HG03378 (cell line): Measurements from ENCODE around the gene PLPPR2.
"Not testable (repeated sequence)": the region's sequence is repeated elsewhere in the genome, so short reads cannot be mapped to it uniquely, and the experiment has no call there.

Experiments
- ATAC-seq: cut with Tn5 transposase; IDR thresholded peaks from one replicate; pipeline ENCODE4 v1.9.1; 2021; ENCODE audit warnings: mild to moderate bottlenecking, moderate library complexity; ENCODE audit not compliant: unreplicated experiment

Gene PLPPR2

GRCh38 chr19:11339254-11340098 lies 15.8 kb upstream of the PLPPR2 start, which contains the start of gene RAB3D:
Gene RAB3D (minus strand): TSS chr19:11339657. CDS start chr19:11337399, 2,258 bp downstream.
- ATAC-seq: no peak

GRCh38 chr19:11340099-11340467 lies 15.1 kb upstream of the PLPPR2 start:
- not testable (repeated sequence) for ATAC-seq

GRCh38 chr19:11342429-11342828 lies 12.8 kb upstream of the PLPPR2 start:
- ATAC-seq: no peak

GRCh38 chr19:11345122-11345803 lies 10.0 kb upstream of the PLPPR2 start:
- ATAC-seq: no peak

DNA sequence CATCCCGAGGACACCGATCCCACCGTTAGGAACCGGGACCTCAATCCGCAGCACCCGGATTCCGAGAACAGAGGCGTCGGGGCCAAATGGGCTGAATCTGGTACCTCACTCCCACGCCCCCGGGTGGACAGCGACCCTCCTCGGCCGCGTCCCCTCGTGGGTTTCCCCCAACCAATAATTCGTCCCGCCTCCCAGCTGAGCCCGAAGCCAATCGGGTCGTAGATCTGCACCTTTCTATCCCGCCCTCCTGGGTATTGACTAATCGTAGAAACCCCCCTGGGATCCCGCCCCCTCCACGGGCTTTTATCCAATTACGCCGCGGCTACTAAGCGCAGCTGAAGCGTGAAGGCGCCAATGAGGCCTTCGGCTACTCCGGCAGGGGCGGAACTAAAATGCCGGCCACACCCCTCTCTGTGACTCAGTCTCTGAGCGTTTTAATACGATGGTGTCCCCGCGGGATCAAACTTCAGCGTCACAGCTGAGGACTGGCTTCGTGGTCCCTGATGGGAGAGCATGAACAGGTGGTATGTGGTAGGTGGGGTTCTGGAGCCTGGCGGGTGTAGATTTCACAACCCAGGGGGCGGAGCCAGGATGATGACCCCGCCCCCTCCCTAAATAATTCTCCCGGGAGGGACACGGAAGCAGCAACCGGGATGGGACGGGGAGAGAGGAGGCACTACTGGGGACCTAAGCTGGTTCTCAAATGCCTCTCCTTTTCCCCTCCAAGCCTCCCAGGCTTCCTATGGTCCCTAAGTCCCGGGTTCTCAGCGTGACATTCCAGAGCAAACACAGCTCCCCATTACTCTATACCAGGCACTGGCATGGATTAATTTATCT lies 8.9 kb upstream of the PLPPR2 start, which contains the start of the genes CCDC159 and TMEM205:
Gene CCDC159 (plus strand): TSS at position 416 of the 837 bp plus-strand sequence. CDS start 88 bp downstream, at position 504.
Gene TMEM205 (minus strand): TSS at position 165 of the 837 bp plus-strand sequence. CDS start 649 bp downstream, outside the sequence.
- peak; percentile 87 for ATAC-seq

DNA sequence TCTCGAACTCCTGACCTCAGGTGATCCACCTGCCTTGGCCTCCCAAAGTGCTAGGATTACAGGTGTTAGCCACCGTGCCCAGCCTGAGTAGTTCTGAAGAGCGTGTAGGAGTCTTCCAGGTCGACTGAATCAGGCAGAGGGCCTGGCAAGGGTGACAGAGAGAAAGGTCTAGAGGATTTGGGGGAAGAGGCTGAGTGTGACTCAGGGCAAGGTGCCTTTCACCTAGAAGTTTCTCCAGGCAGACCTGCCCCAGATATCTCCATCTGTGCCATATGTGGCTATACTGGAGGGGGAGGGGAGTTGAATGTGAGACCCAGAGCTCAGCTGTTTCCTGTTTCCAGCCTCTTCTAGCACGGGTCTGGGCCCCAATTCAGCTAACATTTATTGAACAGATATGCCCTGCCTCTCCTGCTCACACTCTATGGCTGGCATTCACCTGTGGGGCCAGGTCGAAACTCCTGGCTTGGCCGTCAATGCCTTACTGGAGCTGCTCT lies 7.6 kb upstream of the PLPPR2 start:
- ATAC-seq: no peak

GRCh38 chr19:11349171-11349570 lies 6.1 kb upstream of the PLPPR2 start:
- no peak for ATAC-seq

GRCh38 chr19:11354102-11354501 lies 1.1 kb upstream of the PLPPR2 start:
- ATAC-seq: not testable (repeated sequence)

- no peak for ATAC-seq
Observed at GRCh38 chr19:11356074-11356397, 804 bp downstream of the PLPPR2 start.

DNA sequence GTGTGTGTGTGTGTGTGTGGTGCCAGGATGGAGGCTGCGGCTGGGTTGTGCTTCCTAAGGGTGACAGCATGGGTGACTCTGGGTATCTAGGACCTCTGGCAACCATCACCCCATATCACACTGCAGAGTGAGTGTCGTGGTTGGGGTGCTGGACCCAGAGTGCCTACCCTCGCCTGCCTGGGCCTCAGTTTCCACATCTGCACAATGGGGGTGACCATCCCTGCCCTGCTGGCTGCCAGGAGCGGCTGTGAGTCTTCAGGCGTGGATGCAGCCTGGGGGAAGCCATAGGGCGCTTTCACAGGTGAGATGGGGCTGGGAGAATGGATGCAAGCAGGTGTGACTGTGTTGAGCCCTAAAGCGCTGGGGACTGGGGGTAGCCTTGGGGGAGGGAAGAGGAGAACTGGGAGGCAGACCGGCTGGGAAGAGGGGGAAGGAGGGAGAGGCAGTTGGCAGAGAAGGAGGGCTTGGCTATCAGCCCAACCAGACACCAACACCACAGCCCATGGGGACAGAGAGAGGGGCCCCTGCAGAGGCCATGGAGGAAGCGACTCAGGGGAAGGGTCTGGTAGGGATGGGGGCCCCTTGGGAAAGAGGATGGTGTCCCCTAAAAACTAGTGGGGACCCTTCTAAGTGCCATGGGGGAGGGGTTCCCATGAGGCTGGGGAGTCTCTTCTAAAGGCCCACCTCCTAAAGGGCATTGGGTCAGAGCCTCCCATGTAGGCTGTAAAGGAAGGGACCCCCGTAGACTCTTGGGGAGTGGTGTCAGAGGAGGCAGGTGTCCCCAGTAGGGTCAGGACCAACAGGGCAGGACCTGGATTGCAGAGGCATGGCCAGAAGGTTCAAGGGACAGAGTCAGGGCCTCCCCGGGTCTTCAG lies 1.7 kb downstream of the PLPPR2 start:
- no peak for ATAC-seq

- no peak for ATAC-seq
Observed at GRCh38 chr19:11359421-11359820, 4.2 kb downstream of the PLPPR2 start.

GRCh38 chr19:11361037-11361770 lies 6.0 kb downstream of the PLPPR2 start:
- ATAC-seq: no peak

DNA sequence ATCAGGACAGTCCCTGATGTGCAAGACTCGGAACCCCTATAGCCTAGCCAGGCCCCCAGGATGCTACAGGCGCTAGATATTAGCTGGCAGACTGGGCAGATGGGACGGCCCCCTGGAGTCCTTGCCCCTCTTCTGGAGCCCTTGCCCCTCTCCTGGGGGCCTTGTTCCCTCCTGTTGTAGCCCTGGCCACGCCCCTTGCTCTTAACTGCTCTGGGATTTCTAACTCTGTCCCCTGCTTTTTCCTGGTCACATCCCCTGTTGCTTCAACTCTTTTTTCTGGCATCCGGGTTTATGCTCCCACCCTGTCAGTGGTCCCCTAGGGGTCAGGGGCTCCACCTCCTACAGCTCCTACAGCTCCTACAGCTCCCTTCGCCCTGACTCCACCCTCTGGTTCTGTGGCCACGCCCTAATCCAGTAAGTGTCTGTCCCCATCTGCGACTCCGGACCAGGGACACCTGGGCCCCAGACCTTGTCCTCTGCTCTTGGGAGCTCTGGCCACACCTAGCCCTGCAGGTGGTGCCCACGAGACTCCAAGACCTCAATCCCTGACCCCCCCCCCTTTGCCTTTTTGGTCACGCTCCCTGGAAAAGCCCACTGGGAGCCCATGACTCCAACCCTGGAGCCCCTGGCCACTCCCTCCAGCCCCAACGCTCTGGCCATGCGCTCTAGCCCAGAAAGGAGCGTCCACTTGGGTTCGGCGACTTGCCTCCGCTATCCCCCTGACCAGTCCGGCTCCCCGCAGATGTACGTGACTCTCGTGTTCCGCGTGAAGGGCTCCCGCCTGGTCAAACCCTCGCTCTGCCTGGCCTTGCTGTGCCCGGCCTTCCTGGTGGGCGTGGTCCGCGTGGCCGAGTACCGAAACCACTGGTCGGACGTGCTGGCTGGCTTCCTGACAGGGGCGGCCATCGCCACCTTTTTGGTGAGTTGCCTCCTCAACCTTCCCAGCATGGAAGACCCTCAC lies 6.8 kb downstream of the PLPPR2 start:
- no peak for ATAC-seq

- ATAC-seq: no peak
Observed at GRCh38 chr19:11363881-11364280, 8.6 kb downstream of the PLPPR2 start.

DNA sequence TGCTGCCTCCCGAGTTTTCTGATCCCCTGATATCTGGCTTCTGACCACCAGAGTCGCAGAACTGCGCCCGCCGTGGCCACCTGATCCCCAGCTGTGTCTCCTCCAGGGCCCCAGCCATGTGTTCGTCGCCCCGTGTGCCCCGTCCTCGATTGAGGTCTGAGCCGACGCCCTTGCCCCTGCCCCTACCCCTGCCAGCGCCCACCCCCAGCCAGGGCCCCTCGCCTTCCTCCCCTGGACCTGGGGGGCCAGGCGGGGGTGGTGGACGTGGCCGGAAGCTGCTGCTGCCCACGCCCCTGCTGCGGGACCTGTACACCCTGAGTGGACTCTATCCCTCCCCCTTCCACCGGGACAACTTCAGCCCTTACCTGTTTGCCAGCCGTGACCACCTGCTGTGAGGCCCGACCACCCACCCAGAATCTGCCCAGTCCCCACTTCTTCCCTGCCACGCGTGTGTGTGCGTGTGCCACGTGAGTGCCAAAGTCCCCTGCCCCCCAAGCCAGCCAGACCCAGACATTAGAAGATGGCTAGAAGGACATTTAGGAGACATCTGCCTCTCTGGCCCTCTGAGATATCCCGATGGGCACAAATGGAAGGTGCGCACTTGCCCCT lies 9.2 kb downstream of the PLPPR2 start:
- ATAC-seq: no peak

DNA sequence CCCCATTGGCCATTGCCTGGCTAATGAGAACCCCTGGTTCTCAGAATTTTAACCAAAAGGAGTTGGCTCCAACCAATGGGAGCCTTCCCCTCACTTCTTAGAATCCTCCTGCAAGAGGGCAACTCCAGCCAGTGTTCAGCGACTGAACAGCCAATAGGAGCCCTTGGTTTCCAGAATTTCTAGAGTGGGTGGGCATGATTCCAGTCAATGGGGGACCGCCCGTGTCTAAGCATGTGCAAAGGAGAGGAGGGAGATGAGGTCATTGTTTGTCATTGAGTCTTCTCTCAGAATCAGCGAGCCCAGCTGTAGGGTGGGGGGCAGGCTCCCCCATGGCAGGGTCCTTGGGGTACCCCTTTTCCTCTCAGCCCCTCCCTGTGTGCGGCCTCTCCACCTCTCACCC lies 9.7 kb downstream of the PLPPR2 start:
- no peak for ATAC-seq

DNA sequence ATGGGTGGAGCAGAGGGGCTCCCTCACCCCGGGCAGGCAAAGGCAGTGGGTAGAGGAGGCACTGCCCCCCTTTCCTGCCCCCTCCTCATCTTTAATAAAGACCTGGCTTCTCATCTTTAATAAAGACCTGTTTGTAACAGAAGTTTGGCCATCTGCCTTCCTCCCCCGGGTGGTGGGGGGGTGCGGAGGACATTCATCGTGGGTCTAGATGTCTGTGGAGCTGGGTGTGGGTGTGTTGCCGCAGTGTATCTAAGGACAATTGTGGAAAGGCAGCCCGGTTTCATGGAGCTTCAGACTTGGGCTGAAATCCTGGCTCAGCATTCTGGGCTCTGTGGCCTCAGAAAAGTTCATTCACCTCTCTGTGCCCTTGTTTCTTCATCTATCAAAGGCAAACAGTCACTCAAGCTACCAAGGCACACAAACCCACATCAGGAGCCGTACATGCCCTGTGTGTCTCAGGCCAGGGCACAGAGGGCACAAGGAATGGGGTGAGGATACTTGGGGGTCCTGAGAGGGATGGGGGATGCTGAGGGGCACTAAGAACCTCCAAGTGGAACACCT lies 10.4 kb downstream of the PLPPR2 start:
- ATAC-seq: no peak
